DOHH2 (cell line): ENCODE data around the gene FAM98C.

ENCODE experiments used
- H3F3A ChIP-seq: fragments of 200-600 bp; sonication (generic), shearing (Covaris generic); 2 replicates; pipeline ENCODE4 v1.6.0; 2016; ENCODE audit warnings: antibody characterized with exemption, mild to moderate bottlenecking; ENCODE audit not compliant: control insufficient read depth, insufficient read depth
- H3K27ac ChIP-seq: fragments of 200-600 bp; sonication (generic); 2 replicates; pipeline ENCODE4 v1.5.1; 2014; ENCODE audit warnings: low read depth, mild to moderate bottlenecking, low read length, moderate library complexity
- H3K27me3 ChIP-seq: fragments of 200-600 bp; sonication (generic); 2 replicates; pipeline ENCODE4 v1.6.1; 2014; ENCODE audit warnings: mild to moderate bottlenecking, low read length, mixed read lengths; ENCODE audit not compliant: control insufficient read depth
- H3K36me3 ChIP-seq: fragments of 200-600 bp; sonication (generic); 2 replicates; pipeline ENCODE4 v1.6.1; 2014; ENCODE audit warnings: mild to moderate bottlenecking, low read length, moderate library complexity, mixed read lengths; ENCODE audit not compliant: control insufficient read depth
- H3K4me1 ChIP-seq: fragments of 200-600 bp; sonication (generic); 2 replicates; pipeline ENCODE4 v1.6.1; 2014; ENCODE audit warnings: mild to moderate bottlenecking, low read length, mixed read lengths; ENCODE audit not compliant: control insufficient read depth
- H3K4me2 ChIP-seq: fragments of 200-600 bp; sonication (generic); 2 replicates; pipeline ENCODE4 v1.6.0; 2014; ENCODE audit warnings: mild to moderate bottlenecking, low read length, moderate library complexity
- H3K4me3 ChIP-seq: fragments of 200-600 bp; sonication (generic); 2 replicates; pipeline ENCODE4 v1.5.1; 2014; ENCODE audit warnings: mild to moderate bottlenecking, low read length, mixed read lengths
- H3K79me2 ChIP-seq: fragments of 200-600 bp; sonication (generic); 2 replicates; pipeline ENCODE4 v1.6.1; 2014; ENCODE audit warnings: mild to moderate bottlenecking, low read length, mixed read lengths; ENCODE audit not compliant: control insufficient read depth
- H3K9me2 ChIP-seq: fragments of 200-600 bp; sonication (generic); replicated peaks from 2 replicates; pipeline ENCODE4 v1.6.1; 2014; ENCODE audit warnings: mild to moderate bottlenecking, low read length, mixed read lengths; ENCODE audit not compliant: control insufficient read depth
- H3K9me3 ChIP-seq: fragments of 200-600 bp; sonication (generic); 2 replicates; pipeline ENCODE4 v1.6.1; 2014; ENCODE audit warnings: antibody characterized with exemption, low read length, mixed read lengths; ENCODE audit not compliant: control insufficient read depth, insufficient read depth
- H4K20me1 ChIP-seq: fragments of 200-600 bp; sonication (generic); 2 replicates; pipeline ENCODE4 v1.6.0; 2014; ENCODE audit warnings: low read depth, mild to moderate bottlenecking, antibody characterized with exemption, low read length, moderate library complexity; ENCODE audit not compliant: control insufficient read depth, insufficient read depth
- CTCF ChIP-seq: fragments of 200-600 bp; sonication (generic); IDR thresholded peaks from one replicate; pipeline ENCODE4 v1.5.1; 2014; ENCODE audit warnings: antibody characterized with exemption, mild to moderate bottlenecking, low read depth, low read length; ENCODE audit not compliant: poor library complexity, severe bottlenecking
- EZH2phosphoT487 ChIP-seq: fragments of 200-600 bp; sonication (generic); IDR thresholded peaks from 2 replicates; pipeline ENCODE4 v1.6.1; 2017; ENCODE audit warnings: borderline replicate concordance, mild to moderate bottlenecking, antibody characterized with exemption, low read length, moderate library complexity, mixed read lengths

FAM98C gene

DNA sequence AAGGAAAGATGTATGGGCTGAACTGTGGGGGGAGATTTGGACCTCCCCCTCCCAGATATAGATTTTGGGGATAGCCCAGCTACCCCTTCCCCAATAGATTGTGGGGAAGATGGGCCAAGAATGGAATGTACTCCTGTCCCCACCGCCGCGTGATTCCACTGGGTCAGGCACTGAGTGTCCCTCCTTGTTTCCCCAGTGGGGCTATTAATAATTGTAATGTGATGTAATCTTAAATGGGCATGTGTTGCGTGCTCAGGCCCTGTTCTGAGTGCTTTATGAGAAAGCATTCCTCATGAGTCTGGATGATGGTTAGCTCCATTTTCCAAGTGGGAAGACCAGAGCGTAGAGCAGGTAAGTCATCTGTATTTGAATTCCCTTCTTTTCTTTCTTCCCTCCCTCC lies 27.1 kb upstream of the FAM98C start:
- TF ChIP-seq CTCF = no peak
- TF ChIP-seq EZH2phosphoT487 = no peak
- no peak overlapping the region for H3K27ac ChIP-seq
- H3K9me2 ChIP-seq = no peaks in the 10 kb centered on the region
- no peaks in the 10 kb centered on the region; the same call in 1 of the 2 replicates for H4K20me1 ChIP-seq
- peaks cover 42% of the 10 kb centered on the region for H3K79me2 ChIP-seq
- H3K4me3 ChIP-seq = peak overlapping the region; percentile 96
- no peaks in the 10 kb centered on the region for H3F3A ChIP-seq
- H3K9me3 ChIP-seq = no peaks in the 10 kb centered on the region
- H3K4me2 ChIP-seq = peak overlapping the region; percentile 85
- H3K36me3 ChIP-seq = peaks cover 39% of the 10 kb centered on the region
- no peaks in the 10 kb centered on the region; the same call in none of the 2 replicates for H3K27me3 ChIP-seq
- H3K4me1 ChIP-seq = peaks cover 18% of the 10 kb centered on the region

GRCh38 chr19:38376576-38376975 lies 26.3 kb upstream of the FAM98C start:
- TF ChIP-seq EZH2phosphoT487 = no peak
- TF ChIP-seq CTCF = no peak
- H3K4me1 ChIP-seq = peaks cover 18% of the 10 kb centered on the region
- H3K9me2 ChIP-seq = no peaks in the 10 kb centered on the region
- H3K79me2 ChIP-seq = peaks cover 42% of the 10 kb centered on the region
- peak overlapping the region; percentile 85; the same call in 1 of the 2 replicates for H3K4me2 ChIP-seq
- no peak overlapping the region for H3K4me3 ChIP-seq
- H3K27me3 ChIP-seq = no peaks in the 10 kb centered on the region; the same call in 1 of the 2 replicates
- no peak overlapping the region for H3K27ac ChIP-seq
- H3F3A ChIP-seq = no peaks in the 10 kb centered on the region
- H3K36me3 ChIP-seq = peaks cover 47% of the 10 kb centered on the region
- no peaks in the 10 kb centered on the region for H3K9me3 ChIP-seq
- no peaks in the 10 kb centered on the region; the same call in 1 of the 2 replicates for H4K20me1 ChIP-seq

DNA sequence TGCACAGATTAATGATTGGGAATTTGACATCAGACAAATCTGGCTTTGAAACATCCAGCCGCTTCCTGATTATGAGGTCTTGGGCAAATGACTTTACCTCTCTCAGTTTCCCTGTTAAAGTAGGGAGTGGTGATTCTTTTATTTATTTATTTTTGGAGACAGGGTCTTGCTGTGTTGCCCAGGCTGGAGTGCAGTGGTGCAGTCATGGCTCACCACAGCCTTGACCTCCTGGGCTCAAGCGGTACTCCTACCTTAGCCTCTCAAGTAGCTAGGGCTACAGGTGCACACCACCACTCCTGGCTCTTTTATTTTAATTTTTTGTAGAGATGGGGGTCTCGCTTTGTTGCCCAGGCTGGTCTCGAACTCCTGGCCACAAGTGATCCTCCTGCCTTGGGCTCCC lies 25.8 kb upstream of the FAM98C start:
- TF ChIP-seq EZH2phosphoT487 (no peak), CTCF (no peak)
- H3K27ac ChIP-seq = no peak overlapping the region
- H3K79me2 ChIP-seq = peaks cover 42% of the 10 kb centered on the region
- H3K36me3 ChIP-seq = peaks cover 52% of the 10 kb centered on the region
- H3K4me1 ChIP-seq = peaks cover 18% of the 10 kb centered on the region
- no peaks in the 10 kb centered on the region for H3F3A ChIP-seq
- no peaks in the 10 kb centered on the region for H3K9me2 ChIP-seq
- H3K4me3 ChIP-seq = no peak overlapping the region
- H3K27me3 ChIP-seq = no peaks in the 10 kb centered on the region
- peak overlapping the region; percentile 85; the same call in 1 of the 2 replicates for H3K4me2 ChIP-seq
- H3K9me3 ChIP-seq = no peaks in the 10 kb centered on the region
- H4K20me1 ChIP-seq = no peaks in the 10 kb centered on the region; the same call in 1 of the 2 replicates
